GM12878 (cell line): ENCODE measurements around the gene MTIF2.
"Not testable (repeated sequence)": the region's sequence is repeated elsewhere in the genome, so short reads cannot be mapped to it uniquely, and the experiment has no call there.

Experiments used
- ESRRA ChIP-seq: IDR thresholded peaks from 2 replicates; pipeline ENCODE4 v1.6.1; 2012; ENCODE audit warnings: mild to moderate bottlenecking, low read length, improper control_type of control experiment
- HDAC2 ChIP-seq: fragments of 200-600 bp; sonication (generic); IDR thresholded peaks from 2 replicates; pipeline ENCODE4 v1.6.1; 2017
- KDM1A ChIP-seq: fragments of 200-600 bp; sonication (generic); IDR thresholded peaks from 2 replicates; pipeline ENCODE4 v1.6.1; 2016; ENCODE audit warnings: borderline replicate concordance
- NFYB ChIP-seq: IDR thresholded peaks from 2 replicates; pipeline ENCODE4 v1.6.1; 2011; ENCODE audit warnings: low read depth, mild to moderate bottlenecking, low read length, improper control_type of control experiment, moderate library complexity; ENCODE audit not compliant: insufficient read depth
- RAD21 ChIP-seq: IDR thresholded peaks from 2 replicates; pipeline ENCODE4 v1.6.1; 2011; ENCODE audit warnings: mild to moderate bottlenecking, low read depth, low read length, moderate library complexity; ENCODE audit not compliant: insufficient read depth
- SP1 ChIP-seq: IDR thresholded peaks from one replicate; pipeline ENCODE4 v1.6.1; 2011; ENCODE audit warnings: low read depth, low read length
- ZNF274 ChIP-seq: IDR thresholded peaks from one replicate; pipeline ENCODE4 v1.8.0; 2011; ENCODE audit not compliant: insufficient read length, insufficient read depth
- TF ChIP-seq, protein P1 (sequence below): fragments of 150-350 bp; IDR thresholded peaks from 2 replicates; pipeline ENCODE4 v1.6.1; 2016; ENCODE audit warnings: low read depth, low read length
- TF ChIP-seq, protein P2 (sequence below): IDR thresholded peaks from 2 replicates; pipeline ENCODE4 v1.6.1; 2011; ENCODE audit warnings: low read depth, mild to moderate bottlenecking, low read length, moderate library complexity, borderline replicate concordance; ENCODE audit errors: extremely low read depth
- TF ChIP-seq, protein P3 (sequence below), 3 experiments: IDR thresholded peaks in 2 of 3; conservative IDR thresholded peaks in 1 of 3; 2 replicates each; pipeline ENCODE4 v1.5.1; 2011; ENCODE audit warnings: low read depth in 3 of 3, low read length in 3 of 3, mild to moderate bottlenecking in 3 of 3, control low read depth in 2 of 3, moderate library complexity in 2 of 3, inconsistent platforms in 1 of 3, mixed read lengths in 1 of 3; ENCODE audit not compliant: control insufficient read depth in 2 of 3, insufficient read depth in 1 of 3; ENCODE audit errors: extremely low read depth in 1 of 3
- TF ChIP-seq, protein P4 (sequence below): IDR thresholded peaks from 2 replicates; pipeline ENCODE4 v1.6.1; 2011; ENCODE audit warnings: low read depth, low read length, improper control_type of control experiment, borderline replicate concordance
- TF ChIP-seq, protein P5 (sequence below): IDR thresholded peaks from 2 replicates; pipeline ENCODE4 v1.6.1; 2012; ENCODE audit warnings: low read depth, low read length, improper control_type of control experiment

DNA sequence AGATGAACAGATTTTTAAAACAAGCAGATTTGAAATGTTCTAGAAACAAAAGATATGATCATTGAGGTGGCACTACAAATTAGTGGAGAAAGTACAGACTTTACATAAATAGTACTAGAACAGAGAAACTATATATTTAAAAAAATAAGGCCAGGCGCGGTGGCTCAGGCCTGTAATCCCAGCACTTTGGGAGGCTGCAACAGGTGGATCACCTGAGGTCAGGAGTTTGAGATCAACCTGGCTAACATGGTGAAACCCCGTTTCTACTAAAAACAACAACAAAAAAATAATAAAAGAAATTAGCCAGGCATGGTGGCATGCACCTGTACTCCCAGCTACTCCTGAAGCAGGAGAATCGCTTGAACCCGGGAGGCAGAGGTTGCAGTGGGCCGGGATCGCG lies 82.2 kb downstream of the MTIF2 start:
- TF ChIP-seq, protein P1, sequence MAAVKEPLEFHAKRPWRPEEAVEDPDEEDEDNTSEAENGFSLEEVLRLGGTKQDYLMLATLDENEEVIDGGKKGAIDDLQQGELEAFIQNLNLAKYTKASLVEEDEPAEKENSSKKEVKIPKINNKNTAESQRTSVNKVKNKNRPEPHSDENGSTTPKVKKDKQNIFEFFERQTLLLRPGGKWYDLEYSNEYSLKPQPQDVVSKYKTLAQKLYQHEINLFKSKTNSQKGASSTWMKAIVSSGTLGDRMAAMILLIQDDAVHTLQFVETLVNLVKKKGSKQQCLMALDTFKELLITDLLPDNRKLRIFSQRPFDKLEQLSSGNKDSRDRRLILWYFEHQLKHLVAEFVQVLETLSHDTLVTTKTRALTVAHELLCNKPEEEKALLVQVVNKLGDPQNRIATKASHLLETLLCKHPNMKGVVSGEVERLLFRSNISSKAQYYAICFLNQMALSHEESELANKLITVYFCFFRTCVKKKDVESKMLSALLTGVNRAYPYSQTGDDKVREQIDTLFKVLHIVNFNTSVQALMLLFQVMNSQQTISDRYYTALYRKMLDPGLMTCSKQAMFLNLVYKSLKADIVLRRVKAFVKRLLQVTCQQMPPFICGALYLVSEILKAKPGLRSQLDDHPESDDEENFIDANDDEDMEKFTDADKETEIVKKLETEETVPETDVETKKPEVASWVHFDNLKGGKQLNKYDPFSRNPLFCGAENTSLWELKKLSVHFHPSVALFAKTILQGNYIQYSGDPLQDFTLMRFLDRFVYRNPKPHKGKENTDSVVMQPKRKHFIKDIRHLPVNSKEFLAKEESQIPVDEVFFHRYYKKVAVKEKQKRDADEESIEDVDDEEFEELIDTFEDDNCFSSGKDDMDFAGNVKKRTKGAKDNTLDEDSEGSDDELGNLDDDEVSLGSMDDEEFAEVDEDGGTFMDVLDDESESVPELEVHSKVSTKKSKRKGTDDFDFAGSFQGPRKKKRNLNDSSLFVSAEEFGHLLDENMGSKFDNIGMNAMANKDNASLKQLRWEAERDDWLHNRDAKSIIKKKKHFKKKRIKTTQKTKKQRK, result not testable (repeated sequence)
- TF ChIP-seq, protein P2, sequence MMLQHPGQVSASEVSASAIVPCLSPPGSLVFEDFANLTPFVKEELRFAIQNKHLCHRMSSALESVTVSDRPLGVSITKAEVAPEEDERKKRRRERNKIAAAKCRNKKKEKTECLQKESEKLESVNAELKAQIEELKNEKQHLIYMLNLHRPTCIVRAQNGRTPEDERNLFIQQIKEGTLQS, result not testable (repeated sequence)
- TF ChIP-seq, protein P3, sequence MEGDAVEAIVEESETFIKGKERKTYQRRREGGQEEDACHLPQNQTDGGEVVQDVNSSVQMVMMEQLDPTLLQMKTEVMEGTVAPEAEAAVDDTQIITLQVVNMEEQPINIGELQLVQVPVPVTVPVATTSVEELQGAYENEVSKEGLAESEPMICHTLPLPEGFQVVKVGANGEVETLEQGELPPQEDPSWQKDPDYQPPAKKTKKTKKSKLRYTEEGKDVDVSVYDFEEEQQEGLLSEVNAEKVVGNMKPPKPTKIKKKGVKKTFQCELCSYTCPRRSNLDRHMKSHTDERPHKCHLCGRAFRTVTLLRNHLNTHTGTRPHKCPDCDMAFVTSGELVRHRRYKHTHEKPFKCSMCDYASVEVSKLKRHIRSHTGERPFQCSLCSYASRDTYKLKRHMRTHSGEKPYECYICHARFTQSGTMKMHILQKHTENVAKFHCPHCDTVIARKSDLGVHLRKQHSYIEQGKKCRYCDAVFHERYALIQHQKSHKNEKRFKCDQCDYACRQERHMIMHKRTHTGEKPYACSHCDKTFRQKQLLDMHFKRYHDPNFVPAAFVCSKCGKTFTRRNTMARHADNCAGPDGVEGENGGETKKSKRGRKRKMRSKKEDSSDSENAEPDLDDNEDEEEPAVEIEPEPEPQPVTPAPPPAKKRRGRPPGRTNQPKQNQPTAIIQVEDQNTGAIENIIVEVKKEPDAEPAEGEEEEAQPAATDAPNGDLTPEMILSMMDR (IDR thresholded peaks at IDR 0.05 in 2 of 3, conservative IDR thresholded peaks at IDR 0.05 in 1 of 3; ENCODE audit: control insufficient read depth in 2 of 3, extremely low read depth in 1 of 3, insufficient read depth in 1 of 3, low read depth in 3 of 3, low read length in 3 of 3), result not testable (repeated sequence)
- TF ChIP-seq SP1, NFYB, ZNF274, HDAC2, KDM1A, ESRRA, RAD21: not testable (repeated sequence)
- TF ChIP-seq, protein P4, sequence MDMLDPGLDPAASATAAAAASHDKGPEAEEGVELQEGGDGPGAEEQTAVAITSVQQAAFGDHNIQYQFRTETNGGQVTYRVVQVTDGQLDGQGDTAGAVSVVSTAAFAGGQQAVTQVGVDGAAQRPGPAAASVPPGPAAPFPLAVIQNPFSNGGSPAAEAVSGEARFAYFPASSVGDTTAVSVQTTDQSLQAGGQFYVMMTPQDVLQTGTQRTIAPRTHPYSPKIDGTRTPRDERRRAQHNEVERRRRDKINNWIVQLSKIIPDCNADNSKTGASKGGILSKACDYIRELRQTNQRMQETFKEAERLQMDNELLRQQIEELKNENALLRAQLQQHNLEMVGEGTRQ, result not testable (repeated sequence)
- TF ChIP-seq, protein P5, sequence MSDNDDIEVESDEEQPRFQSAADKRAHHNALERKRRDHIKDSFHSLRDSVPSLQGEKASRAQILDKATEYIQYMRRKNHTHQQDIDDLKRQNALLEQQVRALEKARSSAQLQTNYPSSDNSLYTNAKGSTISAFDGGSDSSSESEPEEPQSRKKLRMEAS, result not testable (repeated sequence)
